GM10847 (cell line): ENCODE data around the gene CSN3.

ENCODE experiments used
- POLR2A ChIP-seq: IDR thresholded peaks from 2 replicates; pipeline ENCODE4 v1.6.1; 2011; ENCODE audit not compliant: insufficient read length; ENCODE audit errors: extremely low read depth

CSN3 gene

DNA sequence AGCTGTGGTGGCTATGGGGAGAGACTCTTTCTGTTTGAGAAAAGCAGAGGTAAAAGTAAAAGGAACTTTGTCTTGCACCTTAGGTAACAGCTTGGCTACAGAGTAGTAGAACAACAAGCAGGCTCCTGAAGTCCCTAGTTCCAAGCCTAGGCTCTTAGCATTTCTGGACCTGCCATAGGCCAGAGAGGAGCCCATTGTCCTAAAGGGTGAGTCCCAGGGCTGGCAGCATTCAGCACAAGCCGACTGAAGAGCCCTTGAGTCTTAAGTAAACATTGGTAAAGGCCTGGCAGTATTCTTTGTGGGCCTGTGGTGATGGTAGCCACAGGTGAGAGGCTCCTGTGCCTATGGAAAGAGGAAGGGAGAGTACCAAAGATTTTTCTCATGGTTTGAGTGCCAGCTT is 38.2 kb downstream of the CSN3 start:
- no peak for TF ChIP-seq POLR2A

DNA sequence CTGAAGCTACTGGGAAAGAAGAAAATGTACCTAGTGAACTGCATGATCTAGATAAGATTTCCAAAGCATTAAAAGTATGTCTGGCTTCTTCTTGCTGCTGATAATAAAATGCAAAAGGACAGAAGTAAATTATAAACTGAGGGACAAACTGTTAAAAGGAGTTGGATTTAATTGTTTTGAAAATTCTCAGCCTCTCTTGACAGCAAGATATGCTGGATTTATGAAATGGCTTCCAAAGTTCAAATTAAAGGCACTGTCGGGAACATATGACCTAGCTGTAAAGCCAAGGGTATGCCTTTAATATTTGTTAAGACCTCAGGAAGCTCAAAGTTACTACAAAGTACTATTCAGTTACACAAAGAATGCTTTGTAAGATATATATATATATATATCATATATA is 46.3 kb downstream of the CSN3 start:
- TF ChIP-seq POLR2A = no peak

DNA sequence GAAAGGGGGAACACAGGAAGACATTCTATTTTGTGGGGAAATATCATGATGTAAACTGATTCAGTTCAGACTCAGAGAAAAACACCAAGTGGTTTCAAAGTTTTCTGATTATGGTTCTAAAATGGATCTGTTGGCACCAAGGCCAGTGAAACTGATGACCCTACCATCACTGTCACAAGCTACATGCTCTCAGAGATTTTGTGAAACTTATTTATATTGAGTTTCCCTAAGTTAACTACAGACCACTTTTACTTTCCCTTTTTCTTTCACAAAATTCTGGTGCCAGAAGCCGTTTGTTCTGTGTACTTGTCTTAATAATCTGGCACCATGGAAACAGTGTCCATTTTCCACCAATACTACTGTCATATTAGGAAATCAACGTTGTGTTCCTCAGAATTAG is 48.9 kb downstream of the CSN3 start:
- TF ChIP-seq POLR2A = no peak

DNA sequence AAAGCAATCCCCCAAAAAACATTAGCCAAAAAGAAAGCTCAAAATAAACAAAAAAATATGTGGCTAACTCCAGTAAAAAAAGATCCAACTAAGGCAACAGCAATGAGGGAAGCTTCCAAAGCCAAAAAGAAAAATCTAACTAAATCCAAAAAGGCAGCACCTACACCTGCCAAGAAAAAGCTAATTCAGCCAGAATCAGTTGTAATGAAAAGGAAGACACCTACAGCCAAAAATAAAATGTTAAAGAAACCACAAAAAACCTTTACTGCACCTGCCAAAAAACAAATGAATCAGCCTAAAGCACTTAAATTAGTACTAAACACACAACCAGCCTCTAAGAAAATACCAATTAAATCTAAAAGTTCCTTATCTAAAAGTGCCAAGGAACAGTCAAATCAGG is 55.2 kb downstream of the CSN3 start:
- no peak for TF ChIP-seq POLR2A

DNA sequence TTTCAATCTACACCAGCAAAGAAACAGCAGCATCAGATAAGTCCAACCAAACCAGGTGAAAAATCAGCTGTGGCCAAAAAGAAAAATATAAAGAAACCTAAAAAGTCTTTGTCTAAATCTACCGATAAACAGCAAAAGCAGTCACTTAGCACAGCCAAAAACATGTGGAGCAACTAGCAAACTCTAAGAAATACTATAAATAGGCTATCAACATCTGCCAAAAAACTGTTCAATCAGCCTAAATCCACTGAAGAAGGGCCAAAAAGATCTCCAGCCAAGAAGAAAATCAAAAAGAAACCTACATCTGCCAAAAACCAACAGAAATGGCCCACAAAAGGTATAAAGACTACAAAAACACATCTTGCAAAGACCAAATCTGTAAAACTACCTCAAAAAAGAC is 55.7 kb downstream of the CSN3 start:
- TF ChIP-seq POLR2A = no peak

DNA sequence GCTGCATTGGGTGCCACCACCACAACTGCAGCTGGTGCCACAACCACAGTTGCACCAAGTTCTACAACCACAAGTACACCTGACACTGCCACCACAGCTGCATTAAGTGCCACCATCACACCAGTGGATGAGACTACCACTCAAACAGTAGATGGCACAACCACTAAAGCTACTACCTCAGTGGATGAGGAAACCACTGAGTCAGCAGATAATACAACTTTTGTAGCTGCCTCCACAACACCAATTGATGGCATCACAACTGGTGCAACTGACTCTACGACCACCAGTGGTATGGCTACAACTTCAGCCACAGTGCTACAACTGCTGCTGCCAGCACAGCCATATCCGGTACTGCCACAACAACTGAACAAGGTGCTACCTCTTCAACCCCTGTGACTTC is 57.2 kb downstream of the CSN3 start:
- TF ChIP-seq POLR2A = no peak

DNA sequence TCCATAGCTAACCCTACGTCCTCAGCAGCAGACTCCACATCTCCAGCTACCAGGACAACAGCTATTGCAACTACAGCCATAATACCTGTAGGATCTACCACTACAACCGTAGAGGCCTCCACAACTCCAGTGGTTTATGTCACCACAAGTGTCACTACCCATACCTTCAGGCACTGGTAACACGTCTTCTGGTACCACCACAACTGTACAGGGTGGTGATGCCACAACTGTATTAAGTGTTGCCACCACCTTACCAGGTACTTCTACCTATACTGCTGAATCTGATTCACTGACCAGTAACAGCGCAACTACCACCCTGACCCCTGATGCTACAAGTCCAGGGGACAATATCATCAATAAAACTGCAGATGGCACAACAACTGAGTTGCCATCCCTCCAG is 57.8 kb downstream of the CSN3 start:
- no peak for TF ChIP-seq POLR2A
